CD14-positive monocyte (primary cell): ENCODE measurements around the gene C11orf97. TPM values are rescaled to one million over a fixed set of nuclear protein-coding genes. Genes with fewer than 3 reads are reported as not detected.

ENCODE experiments used
- DNase-seq, 3 donors: peaks; one replicate each; pipeline ENCODE4 v3.0.0-alpha.2; 2011 to 2022
- H2AFZ ChIP-seq: 2 replicates; pipeline ENCODE4 v1.6.0; 2012; ENCODE audit warnings: mild to moderate bottlenecking, low read depth, low read length, inconsistent platforms; ENCODE audit not compliant: insufficient read depth, poor library complexity, severe bottlenecking
- H3K27ac ChIP-seq, 2 donors: 1 replicate in 1 of 2; 2 replicates in 1 of 2; pipeline ENCODE4 v1.5.1; 2012 to 2013; ENCODE audit warnings: low read length in 2 of 2, control low read depth in 1 of 2, inconsistent platforms in 1 of 2, low read depth in 1 of 2, mild to moderate bottlenecking in 1 of 2
- H3K27me3 ChIP-seq, 2 donors: one replicate each; pipeline versions ENCODE4 v1.6.0 to v1.6.1; 2011 to 2013; ENCODE audit warnings: low read length in 2 of 2; ENCODE audit not compliant: control insufficient read depth in 2 of 2, insufficient read depth in 2 of 2
- H3K36me3 ChIP-seq, 2 donors: replicated peaks in 1 of 2; 1 replicate in 1 of 2; 2 replicates in 1 of 2; pipeline versions ENCODE4 v1.5.1 to v1.6.1; 2012 to 2013; ENCODE audit warnings: low read length in 2 of 2, control low read depth in 1 of 2, inconsistent platforms in 1 of 2, mild to moderate bottlenecking in 1 of 2; ENCODE audit not compliant: insufficient read depth in 2 of 2, control insufficient read depth in 1 of 2
- H3K4me1 ChIP-seq, 2 donors: 1 replicate in 1 of 2; 2 replicates in 1 of 2; pipeline versions ENCODE4 v1.5.1 to v1.6.1; 2012 to 2013; ENCODE audit warnings: low read length in 2 of 2, control low read depth in 1 of 2, inconsistent platforms in 1 of 2, mild to moderate bottlenecking in 1 of 2, moderate library complexity in 1 of 2; ENCODE audit not compliant: insufficient read depth in 2 of 2, control insufficient read depth in 1 of 2
- H3K4me2 ChIP-seq: replicated peaks from 2 replicates; pipeline ENCODE3; 2012; ENCODE audit warnings: low read length, moderate library complexity, mild to moderate bottlenecking; ENCODE audit not compliant: poor library complexity, severe bottlenecking; ENCODE audit errors: extremely low read depth
- H3K4me3 ChIP-seq, 3 experiments: fragments of 200-600 bp in 1 of 3; sonication (generic) in 1 of 3; replicated peaks in 1 of 3; 1 replicate in 2 of 3; 2 replicates in 1 of 3; pipeline ENCODE4 v1.5.1; 2011 to 2013; ENCODE audit warnings: low read length in 3 of 3, mild to moderate bottlenecking in 3 of 3, control low read depth in 2 of 3, low read depth in 2 of 3, inconsistent platforms in 1 of 3, moderate library complexity in 1 of 3
- H3K79me2 ChIP-seq: 2 replicates; pipeline ENCODE4 v1.6.0; 2012; ENCODE audit warnings: mild to moderate bottlenecking, control low read depth, inconsistent platforms, low read length, moderate library complexity; ENCODE audit not compliant: insufficient read depth
- H3K9ac ChIP-seq: 2 replicates; pipeline ENCODE4 v1.6.0; 2017; ENCODE audit warnings: low read length, mild to moderate bottlenecking; ENCODE audit not compliant: insufficient read depth, poor library complexity, severe bottlenecking
- H3K9me3 ChIP-seq, 2 donors: replicated peaks in 1 of 2; 1 replicate in 1 of 2; 2 replicates in 1 of 2; pipeline versions ENCODE4 v1.5.1 to v1.6.1; 2012 to 2013; ENCODE audit warnings: low read length in 2 of 2, control low read depth in 1 of 2; ENCODE audit not compliant: control insufficient read depth in 1 of 2, insufficient read depth in 1 of 2
- H4K20me1 ChIP-seq: 2 replicates; pipeline ENCODE4 v1.6.0; 2012; ENCODE audit warnings: mild to moderate bottlenecking, low read length, control low read depth, moderate library complexity; ENCODE audit not compliant: insufficient read depth
- H3K27ac Mint-ChIP-seq, 7 donors: one replicate each; pipeline ENCODE4 v1.8.0; 2020; ENCODE audit warnings: mild to moderate bottlenecking in 7 of 7, mixed read lengths in 7 of 7, moderate library complexity in 6 of 7, inconsistent platforms in 2 of 7
- H3K27me3 Mint-ChIP-seq, 3 donors: one replicate each; pipeline ENCODE4 v1.8.0; 2021 to 2022; ENCODE audit warnings: low read depth in 3 of 3, mild to moderate bottlenecking in 3 of 3, mixed read lengths in 3 of 3, moderate library complexity in 3 of 3, inconsistent platforms in 1 of 3
- H3K36me3 Mint-ChIP-seq, 2 donors: one replicate each; pipeline ENCODE4 v1.8.0; 2020; ENCODE audit warnings: mixed read lengths in 2 of 2, inconsistent platforms in 1 of 2, mild to moderate bottlenecking in 1 of 2
- H3K4me1 Mint-ChIP-seq: one replicate; pipeline ENCODE4 v1.8.0; 2020; ENCODE audit warnings: mild to moderate bottlenecking, mixed read lengths
- H3K4me3 Mint-ChIP-seq, 2 donors: one replicate each; pipeline ENCODE4 v1.8.0; 2020; ENCODE audit warnings: mild to moderate bottlenecking in 2 of 2, mixed read lengths in 2 of 2, moderate library complexity in 1 of 2
- H3K9me3 Mint-ChIP-seq, 7 donors: one replicate each; pipeline ENCODE4 v1.8.0; 2020 to 2022; ENCODE audit warnings: mixed read lengths in 7 of 7, mild to moderate bottlenecking in 6 of 7, moderate library complexity in 6 of 7, inconsistent platforms in 2 of 7
- WGBS: methylation state at CpG from one replicate; pipeline ENCODE4 v1.1.5; 2013; ENCODE audit warnings: missing lambda C conversion rate; ENCODE audit not compliant: insufficient coverage; 5-methylcytosine and 5-hydroxymethylcytosine counted together
- intact Hi-C, 2 donors: fragments of 100-400 bp; cut with micrococcal nuclease; formaldehyde crosslinking; loops; one replicate each; pipeline versions ENCODE4 v1.15.0 to v1.15.1; 2023
- polyA plus RNA-seq, 3 donors: library from polyadenylated mRNA; depleted of rRNA in 1 of 3; unstranded in 2 of 3; stranded (reverse) in 1 of 3; fragments of 300-500 nt in 2 of 3; fragments of >200 nt in 1 of 3; fragmentation: Illumina TruSeq in 2 of 3; gene quantifications; 1 replicate in 2 of 3; 2 replicates in 1 of 3; pipeline ENCODE4 v1.2.3, GENCODE V29; 2012 to 2021
- TF ChIP-seq, protein P1 (sequence below): fragments of 200-600 bp; IDR thresholded peaks from one replicate; pipeline ENCODE4 v1.8.0; 2022; ENCODE audit warnings: antibody characterized with exemption, mild to moderate bottlenecking

The C11orf97 gene
- polyA plus RNA-seq, 3 donors, result not detected

DNA sequence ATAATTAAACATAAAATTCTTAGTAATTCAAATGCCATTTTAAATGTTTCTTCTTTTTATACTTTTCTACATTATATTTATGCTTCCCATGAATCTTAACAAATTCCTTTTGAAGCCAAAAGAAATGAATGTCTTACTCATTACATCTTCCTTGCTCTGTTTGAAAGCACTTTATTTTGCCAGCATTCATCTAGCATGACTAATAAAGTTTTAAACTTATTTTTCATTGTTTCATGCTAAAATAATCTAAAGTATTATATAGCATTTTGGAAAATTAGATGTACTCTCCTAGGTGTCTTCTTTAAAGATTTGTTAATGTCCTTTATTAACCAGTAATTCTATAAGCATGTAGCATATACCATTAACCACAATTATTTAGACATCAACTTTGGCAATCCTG is 45.2 kb downstream of the C11orf97 start:
- Histone ChIP-seq H3K4me2 (no peak overlapping the region), H3K9me3 (no peaks in the 10 kb centered on the region), H3K9ac (no peak overlapping the region), H3K27me3 (no peaks in the 10 kb centered on the region), H3K4me1 (peaks cover 30 to 58% of the 10 kb centered on the region in 2 donors), H2AFZ (no peak overlapping the region), H4K20me1 (no peaks in the 10 kb centered on the region), H3K79me2 (peaks cover 96% of the 10 kb centered on the region), H3K36me3 (no peaks in the 10 kb centered on the region), H3K4me3 (no peak overlapping the region), H3K27ac (peak overlapping the region in 1 of 2 donors; percentile 86)
- Mint-ChIP-seq H3K36me3 (peaks cover 1 to 16% of the 10 kb centered on the region in 2 donors), H3K4me1 (peaks cover 65% of the 10 kb centered on the region), H3K27me3 (no peaks in the 10 kb centered on the region), H3K4me3 (no peak overlapping the region), H3K9me3 (peaks cover 0 to 1% (median 0%) of the 10 kb centered on the region in 7 donors), H3K27ac (peak overlapping the region in 5 of 7 donors; percentile 1 to 89 (median 31))
- no peak for DNase-seq
- TF ChIP-seq, protein P1, sequence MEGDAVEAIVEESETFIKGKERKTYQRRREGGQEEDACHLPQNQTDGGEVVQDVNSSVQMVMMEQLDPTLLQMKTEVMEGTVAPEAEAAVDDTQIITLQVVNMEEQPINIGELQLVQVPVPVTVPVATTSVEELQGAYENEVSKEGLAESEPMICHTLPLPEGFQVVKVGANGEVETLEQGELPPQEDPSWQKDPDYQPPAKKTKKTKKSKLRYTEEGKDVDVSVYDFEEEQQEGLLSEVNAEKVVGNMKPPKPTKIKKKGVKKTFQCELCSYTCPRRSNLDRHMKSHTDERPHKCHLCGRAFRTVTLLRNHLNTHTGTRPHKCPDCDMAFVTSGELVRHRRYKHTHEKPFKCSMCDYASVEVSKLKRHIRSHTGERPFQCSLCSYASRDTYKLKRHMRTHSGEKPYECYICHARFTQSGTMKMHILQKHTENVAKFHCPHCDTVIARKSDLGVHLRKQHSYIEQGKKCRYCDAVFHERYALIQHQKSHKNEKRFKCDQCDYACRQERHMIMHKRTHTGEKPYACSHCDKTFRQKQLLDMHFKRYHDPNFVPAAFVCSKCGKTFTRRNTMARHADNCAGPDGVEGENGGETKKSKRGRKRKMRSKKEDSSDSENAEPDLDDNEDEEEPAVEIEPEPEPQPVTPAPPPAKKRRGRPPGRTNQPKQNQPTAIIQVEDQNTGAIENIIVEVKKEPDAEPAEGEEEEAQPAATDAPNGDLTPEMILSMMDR, result no peak
- intact Hi-C loops, result no loop called here

DNA sequence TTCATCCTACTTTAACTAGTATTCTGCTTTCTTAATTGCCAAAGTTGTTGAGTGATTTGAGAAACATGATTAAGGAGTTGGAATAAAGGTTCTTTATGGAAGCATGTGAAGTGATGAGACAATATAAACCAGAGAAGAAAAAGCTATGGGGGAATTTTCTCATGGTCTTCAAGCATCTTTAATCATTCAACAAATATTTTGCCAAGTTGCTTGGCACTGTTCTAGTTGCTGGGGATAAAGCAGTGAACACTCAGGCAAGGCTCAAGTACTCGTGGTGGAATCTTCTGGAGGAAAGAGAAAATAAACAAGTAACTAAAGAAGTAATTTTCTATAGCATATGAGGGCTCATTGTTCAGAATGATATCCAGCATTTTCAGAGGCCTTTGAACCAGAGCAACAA is 45.7 kb downstream of the C11orf97 start:
- Histone ChIP-seq H3K27ac (peak overlapping the region in 1 of 2 donors; percentile 86), H3K36me3 (no peaks in the 10 kb centered on the region), H3K4me2 (no peak overlapping the region), H3K4me1 (peaks cover 31 to 58% of the 10 kb centered on the region in 2 donors), H2AFZ (no peak overlapping the region), H3K79me2 (peaks cover 96% of the 10 kb centered on the region), H3K27me3 (no peaks in the 10 kb centered on the region), H3K4me3 (no peak overlapping the region), H3K9me3 (no peaks in the 10 kb centered on the region), H4K20me1 (no peaks in the 10 kb centered on the region), H3K9ac (no peak overlapping the region)
- no CpG with 5 or more reads among the region's 1 CpG for WGBS
- DNase-seq, result no peak
- H3K4me3 Mint-ChIP-seq, result no peak overlapping the region
- peak overlapping the region; percentile 82 to 95 (median 92) for H3K27ac Mint-ChIP-seq
- H3K9me3 Mint-ChIP-seq, result peaks cover 0 to 1% (median 0%) of the 10 kb centered on the region in 7 donors
- TF ChIP-seq, protein P1, result no peak
- H3K27me3 Mint-ChIP-seq, result no peaks in the 10 kb centered on the region
- peaks cover 69% of the 10 kb centered on the region for H3K4me1 Mint-ChIP-seq
- peaks cover 1 to 12% of the 10 kb centered on the region in 2 donors for H3K36me3 Mint-ChIP-seq
- intact Hi-C loops, result no loop called here
